ENCODE results near the gene TMEM42.
A peak's percentile ranks its signal among the peaks of the same experiment; 100 is the strongest.
"Not testable (repeated sequence)": the region's sequence is repeated elsewhere in the genome, so short reads cannot be mapped to it uniquely, and the experiment has no call there.

The TMEM42 gene

DNA sequence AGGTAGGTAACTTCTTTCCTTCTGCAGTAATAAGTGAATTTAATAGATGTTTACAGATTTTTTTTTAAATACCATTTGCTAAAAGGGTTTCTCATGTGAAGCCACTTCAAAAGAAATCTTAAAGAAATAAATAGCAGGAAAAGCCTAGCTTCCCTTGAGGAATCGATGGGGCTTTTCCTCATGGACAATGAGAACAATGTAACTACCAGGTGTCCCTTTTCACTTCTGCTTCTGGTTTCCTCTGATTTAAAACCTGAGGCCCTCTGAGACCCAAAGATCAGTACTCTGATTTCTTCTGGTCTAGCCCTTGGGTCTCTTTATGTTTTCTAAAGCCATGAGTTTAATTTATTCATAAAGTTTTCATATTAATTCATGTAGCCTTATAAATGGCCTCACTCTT is 13.1 kb upstream of the TMEM42 start:
- Histone ChIP-seq H3K4me2 (ENCODE audit: low read length) (no peak overlapping the region), H4K20me1 (ENCODE audit: control insufficient read depth, insufficient read depth, low read depth, low read length) (no peaks in the 10 kb centered on the region), H3F3A (ENCODE audit: control insufficient read depth, insufficient read depth) (no peaks in the 10 kb centered on the region), H3K4me3 (ENCODE audit: low read length) (no peak overlapping the region), H3K4me1 (ENCODE audit: control insufficient read depth, low read length) (no peaks in the 10 kb centered on the region), H3K27me3 (ENCODE audit: control insufficient read depth, low read length) (no peaks in the 10 kb centered on the region), H3K36me3 (ENCODE audit: control insufficient read depth, low read length) (peaks cover 89% of the 10 kb centered on the region), H3K27ac (ENCODE audit: low read depth, low read length) (no peak overlapping the region), H3K9me2 (replicated peaks; ENCODE audit: control insufficient read depth, low read length) (no peaks in the 10 kb centered on the region), H3K79me2 (ENCODE audit: control insufficient read depth, low read length) (no peaks in the 10 kb centered on the region), H3K9me3 (ENCODE audit: control insufficient read depth, insufficient read depth, low read length) (peaks cover 4% of the 10 kb centered on the region; the same call in 1 of the 2 replicates)
- TF ChIP-seq, protein P1, sequence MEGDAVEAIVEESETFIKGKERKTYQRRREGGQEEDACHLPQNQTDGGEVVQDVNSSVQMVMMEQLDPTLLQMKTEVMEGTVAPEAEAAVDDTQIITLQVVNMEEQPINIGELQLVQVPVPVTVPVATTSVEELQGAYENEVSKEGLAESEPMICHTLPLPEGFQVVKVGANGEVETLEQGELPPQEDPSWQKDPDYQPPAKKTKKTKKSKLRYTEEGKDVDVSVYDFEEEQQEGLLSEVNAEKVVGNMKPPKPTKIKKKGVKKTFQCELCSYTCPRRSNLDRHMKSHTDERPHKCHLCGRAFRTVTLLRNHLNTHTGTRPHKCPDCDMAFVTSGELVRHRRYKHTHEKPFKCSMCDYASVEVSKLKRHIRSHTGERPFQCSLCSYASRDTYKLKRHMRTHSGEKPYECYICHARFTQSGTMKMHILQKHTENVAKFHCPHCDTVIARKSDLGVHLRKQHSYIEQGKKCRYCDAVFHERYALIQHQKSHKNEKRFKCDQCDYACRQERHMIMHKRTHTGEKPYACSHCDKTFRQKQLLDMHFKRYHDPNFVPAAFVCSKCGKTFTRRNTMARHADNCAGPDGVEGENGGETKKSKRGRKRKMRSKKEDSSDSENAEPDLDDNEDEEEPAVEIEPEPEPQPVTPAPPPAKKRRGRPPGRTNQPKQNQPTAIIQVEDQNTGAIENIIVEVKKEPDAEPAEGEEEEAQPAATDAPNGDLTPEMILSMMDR (IDR thresholded peaks at IDR 0.05; ENCODE audit: low read depth, low read length, poor library complexity, severe bottlenecking) = no peak
- TF ChIP-seq EZH2phosphoT487 (IDR thresholded peaks at IDR 0.05; ENCODE audit: borderline replicate concordance, low read length) = no peak

- not testable (repeated sequence) for H3F3A ChIP-seq (ENCODE audit: control insufficient read depth, insufficient read depth); H3K4me3 ChIP-seq (ENCODE audit: low read length); H3K4me2 ChIP-seq (ENCODE audit: low read length); H3K79me2 ChIP-seq (ENCODE audit: control insufficient read depth, low read length); H3K27ac ChIP-seq (ENCODE audit: low read depth, low read length); H3K9me2 ChIP-seq (replicated peaks; ENCODE audit: control insufficient read depth, low read length); H4K20me1 ChIP-seq (ENCODE audit: control insufficient read depth, insufficient read depth, low read depth, low read length); H3K4me1 ChIP-seq (ENCODE audit: control insufficient read depth, low read length); H3K9me3 ChIP-seq (ENCODE audit: control insufficient read depth, insufficient read depth, low read length); H3K27me3 ChIP-seq (ENCODE audit: control insufficient read depth, low read length)
- peaks cover 33% of the 10 kb centered on the region for H3K36me3 ChIP-seq (ENCODE audit: control insufficient read depth, low read length)
These were observed 5.0 kb upstream of the TMEM42 start for GRCh38 chr3:44856663-44857062.

DNA sequence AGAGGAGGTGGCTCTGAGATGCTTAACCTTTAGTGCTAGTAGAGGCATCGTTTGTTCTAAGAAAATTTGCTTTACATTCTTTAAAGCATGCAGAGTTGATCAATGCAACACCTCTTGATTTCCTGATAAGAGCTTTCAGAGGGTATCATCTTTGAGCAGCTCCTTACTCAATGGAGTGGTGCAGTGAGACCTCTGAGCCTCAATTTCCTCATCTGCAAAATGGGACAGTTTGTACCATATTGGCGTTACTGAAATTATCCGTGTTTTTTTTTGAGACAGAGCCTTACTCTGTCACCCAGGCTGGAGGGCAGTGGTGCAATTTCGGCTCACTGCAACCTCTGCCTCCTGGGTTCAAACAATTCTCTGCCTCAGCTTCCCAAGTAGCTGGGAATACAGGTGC is 1.6 kb upstream of the TMEM42 start:
- Histone ChIP-seq H3K36me3 (ENCODE audit: control insufficient read depth, low read length) (peaks cover 9% of the 10 kb centered on the region; the same call in 1 of the 2 replicates), H3K4me3 (ENCODE audit: low read length) (no peak overlapping the region), H3F3A (ENCODE audit: control insufficient read depth, insufficient read depth) (0 out of 2 replicates have a peak, but pooled peaks cover 3% of the 10 kb centered on the region), H3K4me2 (ENCODE audit: low read length) (no peak overlapping the region), H3K79me2 (ENCODE audit: control insufficient read depth, low read length) (peaks cover 9% of the 10 kb centered on the region), H3K27ac (ENCODE audit: low read depth, low read length) (no peak overlapping the region), H3K9me3 (ENCODE audit: control insufficient read depth, insufficient read depth, low read length) (no peaks in the 10 kb centered on the region), H3K9me2 (replicated peaks; ENCODE audit: control insufficient read depth, low read length) (no peaks in the 10 kb centered on the region), H4K20me1 (ENCODE audit: control insufficient read depth, insufficient read depth, low read depth, low read length) (no peaks in the 10 kb centered on the region), H3K27me3 (ENCODE audit: control insufficient read depth, low read length) (no peaks in the 10 kb centered on the region), H3K4me1 (ENCODE audit: control insufficient read depth, low read length) (peaks cover 12% of the 10 kb centered on the region)
- TF ChIP-seq, protein P1 (IDR thresholded peaks at IDR 0.05; ENCODE audit: low read depth, low read length, poor library complexity, severe bottlenecking) = no peak
- TF ChIP-seq EZH2phosphoT487 (IDR thresholded peaks at IDR 0.05; ENCODE audit: borderline replicate concordance, low read length) = no peak

DNA sequence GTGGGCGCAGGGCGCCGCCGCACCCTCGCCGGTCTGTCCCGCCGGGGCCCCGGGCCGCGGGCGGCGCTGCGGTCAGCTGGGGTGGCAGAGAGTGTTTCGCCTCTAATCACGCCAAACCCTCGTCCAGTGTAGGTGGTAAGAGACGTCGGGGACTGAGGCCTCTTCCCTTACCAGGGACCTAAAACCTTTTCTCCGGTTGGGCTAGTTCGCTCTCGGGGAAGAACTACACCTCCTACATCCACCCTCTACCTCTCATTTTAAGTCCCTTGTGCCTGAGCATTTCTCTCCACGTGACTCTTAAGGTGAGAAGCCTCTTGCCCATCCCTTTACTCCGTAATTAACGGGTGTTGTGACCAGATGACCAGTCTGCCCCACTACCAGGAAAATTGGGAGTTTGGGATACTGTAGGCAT is 520 bp downstream of the TMEM42 start:
- H3K9me2 ChIP-seq (replicated peaks; ENCODE audit: control insufficient read depth, low read length) = no peaks in the 10 kb centered on the region
- 0 out of 2 replicates have a peak, but pooled peaks cover 3% of the 10 kb centered on the region for H3F3A ChIP-seq (ENCODE audit: control insufficient read depth, insufficient read depth)
- no peaks in the 10 kb centered on the region for H3K27me3 ChIP-seq (ENCODE audit: control insufficient read depth, low read length)
- no peak overlapping the region for H3K27ac ChIP-seq (ENCODE audit: low read depth, low read length)
- H3K4me1 ChIP-seq (ENCODE audit: control insufficient read depth, low read length) = peaks cover 12% of the 10 kb centered on the region
- peaks cover 15% of the 10 kb centered on the region; the same call in 1 of the 2 replicates for H3K36me3 ChIP-seq (ENCODE audit: control insufficient read depth, low read length)
- no peaks in the 10 kb centered on the region; the same call in 1 of the 2 replicates for H4K20me1 ChIP-seq (ENCODE audit: control insufficient read depth, insufficient read depth, low read depth, low read length)
- peaks cover 9% of the 10 kb centered on the region for H3K79me2 ChIP-seq (ENCODE audit: control insufficient read depth, low read length)
- TF ChIP-seq, protein P1 (IDR thresholded peaks at IDR 0.05; ENCODE audit: low read depth, low read length, poor library complexity, severe bottlenecking) = no peak
- TF ChIP-seq EZH2phosphoT487 (IDR thresholded peaks at IDR 0.05; ENCODE audit: borderline replicate concordance, low read length) = no peak
- H3K4me2 ChIP-seq (ENCODE audit: low read length) = peak overlapping the region; percentile 86
- H3K9me3 ChIP-seq (ENCODE audit: control insufficient read depth, insufficient read depth, low read length) = no peaks in the 10 kb centered on the region
- H3K4me3 ChIP-seq (ENCODE audit: low read length) = peak overlapping the region; percentile 77

Measured in DOHH2 (cell line).